ENCODE results near the gene SH3GL2.

The SH3GL2 gene

GRCh38 chr9:17669206-17669605, 90.3 kb downstream of the SH3GL2 start:
- TF ChIP-seq ISL1 (CRISPR knock-in tag; IDR thresholded peaks at IDR 0.05): no peak
- no peak for TF ChIP-seq ARNTL (CRISPR knock-in tag; IDR thresholded peaks at IDR 0.05; ENCODE audit: borderline replicate concordance, low read depth)
- ATAC-seq: no peak

- TF ChIP-seq ESRRG (CRISPR knock-in tag; IDR thresholded peaks at IDR 0.05) (no peak), ZNF70 (CRISPR knock-in tag; IDR thresholded peaks at IDR 0.05) (no peak), ISL1 (CRISPR knock-in tag; IDR thresholded peaks at IDR 0.05) (no peak), CREB5 (CRISPR knock-in tag; IDR thresholded peaks at IDR 0.05; ENCODE audit: low read depth) (no peak), SNAI2 (CRISPR knock-in tag; IDR thresholded peaks at IDR 0.05) (no peak), ZC3H10 (CRISPR knock-in tag; IDR thresholded peaks at IDR 0.05) (no peak), ZFP3 (CRISPR knock-in tag; IDR thresholded peaks at IDR 0.05) (no peak), GLIS3 (CRISPR knock-in tag; IDR thresholded peaks at IDR 0.05) (no peak), ZFP30 (CRISPR knock-in tag; IDR thresholded peaks at IDR 0.05) (no peak), POU6F1 (CRISPR knock-in tag; IDR thresholded peaks at IDR 0.05; ENCODE audit: borderline replicate concordance, low read depth) (no peak), RARB (CRISPR knock-in tag; IDR thresholded peaks at IDR 0.05) (no peak)
- ATAC-seq: no peak
These were observed 103.8 kb downstream of the SH3GL2 start for GRCh38 chr9:17682684-17683083.

GRCh38 chr9:17688834-17689233, 110.0 kb downstream of the SH3GL2 start:
- no peak for ATAC-seq
- TF ChIP-seq OSR1 (CRISPR knock-in tag; IDR thresholded peaks at IDR 0.05) (no peak), ESRRG (CRISPR knock-in tag; IDR thresholded peaks at IDR 0.05) (no peak), CSRNP3 (CRISPR knock-in tag; IDR thresholded peaks at IDR 0.05) (no peak), ZFP30 (CRISPR knock-in tag; IDR thresholded peaks at IDR 0.05) (no peak), RARB (CRISPR knock-in tag; IDR thresholded peaks at IDR 0.05) (no peak), ISL1 (CRISPR knock-in tag; IDR thresholded peaks at IDR 0.05) (no peak), ZNF8 (CRISPR knock-in tag; IDR thresholded peaks at IDR 0.05) (no peak), GLIS3 (CRISPR knock-in tag; IDR thresholded peaks at IDR 0.05) (no peak), ZFP3 (CRISPR knock-in tag; IDR thresholded peaks at IDR 0.05) (no peak), ARNTL (CRISPR knock-in tag; IDR thresholded peaks at IDR 0.05; ENCODE audit: borderline replicate concordance, low read depth) (no peak), ZNF70 (CRISPR knock-in tag; IDR thresholded peaks at IDR 0.05) (no peak), TCF4 (CRISPR knock-in tag; IDR thresholded peaks at IDR 0.05; ENCODE audit: borderline replicate concordance) (no peak), POU6F1 (CRISPR knock-in tag; IDR thresholded peaks at IDR 0.05; ENCODE audit: borderline replicate concordance, low read depth) (no peak), ZC3H10 (CRISPR knock-in tag; IDR thresholded peaks at IDR 0.05) (no peak)

- TF ChIP-seq CSRNP3 (CRISPR knock-in tag; IDR thresholded peaks at IDR 0.05) (no peak), ZNF70 (CRISPR knock-in tag; IDR thresholded peaks at IDR 0.05) (no peak), BACH2 (CRISPR knock-in tag; IDR thresholded peaks at IDR 0.05; ENCODE audit: borderline replicate concordance) (no peak), CSDC2 (CRISPR knock-in tag; IDR thresholded peaks at IDR 0.05) (no peak), ZNF8 (CRISPR knock-in tag; IDR thresholded peaks at IDR 0.05) (no peak), PPARA (CRISPR knock-in tag; IDR thresholded peaks at IDR 0.05; ENCODE audit: borderline replicate concordance) (no peak), OSR1 (CRISPR knock-in tag; IDR thresholded peaks at IDR 0.05) (no peak), ZNF565 (CRISPR knock-in tag; conservative IDR thresholded peaks at IDR 0.05; ENCODE audit: low read depth) (no peak), ZFP30 (CRISPR knock-in tag; IDR thresholded peaks at IDR 0.05) (no peak), ZFP3 (CRISPR knock-in tag; IDR thresholded peaks at IDR 0.05) (no peak), CREB5 (CRISPR knock-in tag; IDR thresholded peaks at IDR 0.05; ENCODE audit: low read depth) (no peak), ARNTL (CRISPR knock-in tag; IDR thresholded peaks at IDR 0.05; ENCODE audit: borderline replicate concordance, low read depth) (no peak), TSHZ2 (CRISPR knock-in tag; IDR thresholded peaks at IDR 0.05) (no peak), SNAI2 (CRISPR knock-in tag; IDR thresholded peaks at IDR 0.05) (no peak), ESRRG (CRISPR knock-in tag; IDR thresholded peaks at IDR 0.05) (no peak)
- no peak for ATAC-seq
These were observed 115.5 kb downstream of the SH3GL2 start for GRCh38 chr9:17694336-17694735.
